Endothelial cell of umbilical vein (primary cell): ENCODE measurements around the gene FHIP1B. TPM values are rescaled to one million over a fixed set of nuclear protein-coding genes. Genes with fewer than 3 reads are reported as not detected.

Experiments
- BruUV-seq: library from RNA; stranded (reverse); fragments of 400-500 nt; replicated peaks from 2 replicates; lab custom pipeline; 2021; lab: Mats Ljungman, UMichigan
- CTCF ChIA-PET: fragments of 300-600, 350-600 bp; sonication (Branson Sonifier 250); formaldehyde crosslinking; loops from one replicate; lab custom pipeline; 2021; ENCODE audit warnings: antibody characterized with exemption, inconsistent platforms; lab: Charles Lee
- POLR2A ChIA-PET: fragments of 300-600, 350-600 bp; sonication (Branson Sonifier 250); formaldehyde crosslinking; loops from one replicate; lab custom pipeline; 2021; ENCODE audit warnings: antibody characterized with exemption, inconsistent platforms; lab: Charles Lee
- DNase-seq: peaks from one replicate; pipeline ENCODE4 v3.0.0-alpha.2; 2011; ENCODE audit warnings: low read depth, low spot score
- FAIRE-seq: peaks from 2 replicates; lab custom pipeline; 2011; peaks lifted over from hg19 to GRCh38; lab: Jason Lieb, UNC
- H2AFZ ChIP-seq: 2 replicates; pipeline ENCODE4 v1.6.0; 2012; ENCODE audit warnings: low read depth, low read length, control low read depth, inconsistent platforms
- H3K27ac ChIP-seq: 2 replicates; pipeline ENCODE4 v1.5.1; 2011; ENCODE audit warnings: low read depth, mild to moderate bottlenecking, control low read depth, low read length, moderate library complexity; ENCODE audit not compliant: insufficient read depth
- H3K27me3 ChIP-seq, 2 experiments: 2 replicates each; pipeline versions ENCODE4 v1.6.0 to v1.6.1; 2011; ENCODE audit warnings: low read length in 2 of 2, mixed read lengths in 1 of 2; ENCODE audit not compliant: control insufficient read depth in 2 of 2, insufficient read depth in 2 of 2
- H3K36me3 ChIP-seq, 2 experiments: 2 replicates in 1 of 2; 3 replicates in 1 of 2; pipeline ENCODE4 v1.5.1; 2011; ENCODE audit warnings: low read length in 2 of 2, mild to moderate bottlenecking in 1 of 2, moderate library complexity in 1 of 2; ENCODE audit not compliant: control insufficient read depth in 2 of 2, insufficient read depth in 2 of 2; ENCODE audit errors: extremely low read depth in 1 of 2
- H3K4me1 ChIP-seq: 3 replicates; pipeline ENCODE4 v1.5.1; 2011; ENCODE audit warnings: mild to moderate bottlenecking, low read length; ENCODE audit not compliant: control insufficient read depth, insufficient read depth; ENCODE audit errors: extremely low read depth
- H3K4me2 ChIP-seq: 2 replicates; pipeline ENCODE4 v1.6.1; 2011; ENCODE audit warnings: low read length, control low read depth, mixed read lengths; ENCODE audit not compliant: insufficient read depth
- H3K4me3 ChIP-seq, 3 experiments: fragments of 200-600 bp in 1 of 3; sonication (generic), shearing (Covaris generic) in 1 of 3; replicated peaks in 1 of 3; 2 replicates each; pipeline ENCODE4 v1.5.1; 2011 to 2016; ENCODE audit warnings: control low read depth in 3 of 3, low read length in 3 of 3, mild to moderate bottlenecking in 2 of 3, inconsistent platforms in 1 of 3, low read depth in 1 of 3, moderate library complexity in 1 of 3; ENCODE audit not compliant: insufficient read depth in 1 of 3
- H3K79me2 ChIP-seq: 2 replicates; pipeline ENCODE4 v1.6.0; 2012; ENCODE audit warnings: low read length, inconsistent platforms; ENCODE audit not compliant: control insufficient read depth, insufficient read depth
- H3K9ac ChIP-seq: replicated peaks from 2 replicates; pipeline ENCODE3; 2011; ENCODE audit warnings: low read length, control low read depth; ENCODE audit not compliant: insufficient read depth; ENCODE audit errors: extremely low read depth
- H3K9me1 ChIP-seq: replicated peaks from 3 replicates; pipeline ENCODE4 v1.6.0; 2011; ENCODE audit warnings: mild to moderate bottlenecking, low read length; ENCODE audit not compliant: control insufficient read depth, insufficient read depth; ENCODE audit errors: extremely low read depth
- H3K9me3 ChIP-seq: replicated peaks from 2 replicates; pipeline ENCODE4 v1.5.1; 2012; ENCODE audit warnings: low read length, inconsistent platforms; ENCODE audit not compliant: control insufficient read depth, insufficient read depth
- H4K20me1 ChIP-seq: replicated peaks from 2 replicates; pipeline ENCODE3; 2011; ENCODE audit warnings: mild to moderate bottlenecking, low read length; ENCODE audit not compliant: control insufficient read depth, insufficient read depth; ENCODE audit errors: extremely low read depth
- CTCF ChIP-seq, 2 donors: IDR thresholded peaks; 1 replicate in 1 of 2; 2 replicates in 1 of 2; pipeline ENCODE4 v1.5.1; 2011; ENCODE audit warnings: low read length in 2 of 2, mild to moderate bottlenecking in 2 of 2, moderate library complexity in 2 of 2, control low read depth in 1 of 2, inconsistent platforms in 1 of 2, low read depth in 1 of 2; ENCODE audit not compliant: insufficient read depth in 1 of 2; ENCODE audit errors: extremely low read depth in 1 of 2
- EZH2 ChIP-seq: IDR thresholded peaks from 2 replicates; pipeline ENCODE4 v1.6.1; 2012; ENCODE audit warnings: borderline replicate concordance, low read depth, mild to moderate bottlenecking, moderate library complexity, low read length, inconsistent platforms; ENCODE audit not compliant: severe bottlenecking
- FOS ChIP-seq: IDR thresholded peaks from 2 replicates; pipeline ENCODE4 v1.6.1; 2011; ENCODE audit warnings: mild to moderate bottlenecking, low read length, moderate library complexity, borderline replicate concordance; ENCODE audit not compliant: insufficient read depth
- GATA2 ChIP-seq: IDR thresholded peaks from 2 replicates; pipeline ENCODE4 v1.7.0; 2011; ENCODE audit warnings: low read depth, mild to moderate bottlenecking, moderate library complexity, mixed read lengths, low read length; ENCODE audit not compliant: insufficient read length, insufficient read depth
- JUN ChIP-seq: IDR thresholded peaks from 2 replicates; pipeline ENCODE4 v1.6.1; 2011; ENCODE audit warnings: borderline replicate concordance, low read depth; ENCODE audit not compliant: insufficient read length, insufficient read depth
- MAX ChIP-seq: IDR thresholded peaks from 2 replicates; pipeline ENCODE4 v1.6.1; 2011; ENCODE audit not compliant: insufficient read depth, insufficient read length
- MYC ChIP-seq: IDR thresholded peaks from one replicate; pipeline ENCODE4 v1.6.1; 2011; ENCODE audit warnings: mild to moderate bottlenecking, low read depth, low read length
- POLR2A ChIP-seq: IDR thresholded peaks from 2 replicates; pipeline ENCODE4 v1.6.1; 2012; ENCODE audit warnings: low read depth, mild to moderate bottlenecking, control low read depth, low read length
- dilution Hi-C: fragments of 300-500 bp; cut with MboI; formaldehyde crosslinking; loops from one replicate; pipeline ENCODE4 v1.15.0; 2019; ENCODE audit warnings: low sequenced_read_pairs; ENCODE audit not compliant: extremely low pct_ligation_motif_present
- intact Hi-C: fragments of 100-400 bp; cut with micrococcal nuclease; formaldehyde crosslinking; loops from one replicate; pipeline ENCODE4 v1.10.0; 2022
- polyA plus RNA-seq, 4 experiments: library from polyadenylated mRNA; depleted of rRNA in 3 of 4; stranded (reverse) in 3 of 4; unstranded in 1 of 4; fragments of >200 nt; gene quantifications; 2 replicates each; pipeline versions ENCODE4 v1.2.1 to v1.2.3, GENCODE V29; 2011 to 2012; ENCODE audit warnings: missing spikeins in 1 of 4
- total RNA-seq: library from RNA; stranded (reverse); gene quantifications from 2 replicates; pipeline ENCODE4 v1.2.3, GENCODE V29; 2021

FHIP1B gene
- total and polyA plus RNA-seq, 2 donors (not counting 3 experiments of a cell fraction or from before 2014, with no cell fraction given) = 21.3 to 50.1 TPM

GRCh38 chr11:6224421-6224820 lies 10.0 kb downstream of the FHIP1B start:
- Histone ChIP-seq H3K9me1 (no peaks in the 10 kb centered on the region), H3K79me2 (peaks cover 8% of the 10 kb centered on the region), H3K27ac (no peak overlapping the region), H2AFZ (no peak overlapping the region), H3K4me2 (no peak overlapping the region), H3K36me3 (peaks cover 0 to 16% of the 10 kb centered on the region in 2 experiments), H3K4me1 (peaks cover 9% of the 10 kb centered on the region), H3K9me3 (no peaks in the 10 kb centered on the region), H4K20me1 (no peaks in the 10 kb centered on the region), H3K27me3 (no peaks in the 10 kb centered on the region), H3K9ac (no peak overlapping the region), H3K4me3 (no peak overlapping the region)
- POLR2A ChIA-PET = no interaction called here
- FAIRE-seq (no peak), DNase-seq (no peak)
- CTCF ChIA-PET = interaction anchor here (1.1 to 1.4 kb wide), 2 partner anchors 13 to 139 kb away, joined by 3 to 4 read pairs; no protein-coding TSS in a partner anchor
- dilution Hi-C loops (no loop called here), intact Hi-C loops (no loop called here)
- TF ChIP-seq MAX (no peak), GATA2 (no peak), CTCF (IDR thresholded peaks at IDR 0.05; ENCODE audit: extremely low read depth in 1 of 2, insufficient read depth in 1 of 2, low read depth in 1 of 2, low read length in 2 of 2) (no peak), JUN (no peak), POLR2A (no peak), MYC (no peak), EZH2 (no peak), FOS (no peak)
- BruUV-seq = no TSS peak
